GM03348 (cell line): ENCODE measurements around the gene EYA3.

Experiments used
- DNase-seq: peaks from one replicate; pipeline ENCODE4 v3.0.0; 2012; ENCODE audit warnings: low spot score

The EYA3 gene

GRCh38 chr1:27967106-27967883 is 121.1 kb downstream of the EYA3 start:
- DNase-seq = no peak

- no peak for DNase-seq
Measured at GRCh38 chr1:27966402-27967105, 121.9 kb downstream of the EYA3 start.

- no peak for DNase-seq
Measured at GRCh38 chr1:27963393-27963792, 125.0 kb downstream of the EYA3 start.

- DNase-seq = peak; percentile 45
Measured at GRCh38 chr1:27961646-27962221, 126.7 kb downstream of the EYA3 start.

GRCh38 chr1:27960762-27961645 is 127.4 kb downstream of the EYA3 start:
- peak; percentile 59 for DNase-seq

- peak; percentile 98 for DNase-seq
Measured at GRCh38 chr1:27959792-27960603, 128.4 kb downstream of the EYA3 start, which contains the start of gene XKR8. Gene XKR8, plus strand, starts transcription at chr1:27959973. Its CDS starts 97 bp downstream, at chr1:27960070.

- no peak for DNase-seq
Measured at GRCh38 chr1:27958513-27958912, 129.9 kb downstream of the EYA3 start.

GRCh38 chr1:27957655-27958054 is 130.8 kb downstream of the EYA3 start:
- DNase-seq = no peak

- DNase-seq = no peak
Measured at GRCh38 chr1:27956761-27957160, 131.6 kb downstream of the EYA3 start.

GRCh38 chr1:27955076-27955475 is 133.3 kb downstream of the EYA3 start:
- DNase-seq = no peak

GRCh38 chr1:27954186-27954585 is 134.2 kb downstream of the EYA3 start:
- DNase-seq = no peak

- no peak for DNase-seq
Measured at GRCh38 chr1:27952147-27952546, 136.3 kb downstream of the EYA3 start.

- no peak for DNase-seq
Measured at GRCh38 chr1:27951396-27951795, 137.0 kb downstream of the EYA3 start.

- no peak for DNase-seq
Measured at GRCh38 chr1:27949027-27949426, 139.4 kb downstream of the EYA3 start.

- DNase-seq = no peak
Measured at GRCh38 chr1:27945020-27945419, 143.4 kb downstream of the EYA3 start.

- DNase-seq = no peak
Measured at GRCh38 chr1:27941671-27942540, 146.5 kb downstream of the EYA3 start.

- no peak for DNase-seq
Measured at GRCh38 chr1:27940870-27941560, 147.4 kb downstream of the EYA3 start.

GRCh38 chr1:27940297-27940696 is 148.1 kb downstream of the EYA3 start:
- DNase-seq = peak; percentile 55

- no peak for DNase-seq
Measured at GRCh38 chr1:27938488-27938887, 149.9 kb downstream of the EYA3 start.

- no peak for DNase-seq
Measured at GRCh38 chr1:27937524-27937836, 150.9 kb downstream of the EYA3 start.
